NT2/D1 (cell line): ENCODE data around the gene TMEM191B.
"Not testable (repeated sequence)": the region's sequence is repeated elsewhere in the genome, so short reads cannot be mapped to it uniquely, and the experiment has no call there.

Experiments used
- YY1 ChIP-seq: IDR thresholded peaks from 2 replicates; pipeline ENCODE4 v1.6.1; 2011; ENCODE audit not compliant: insufficient read length, insufficient read depth
- ZNF274 ChIP-seq: IDR thresholded peaks from 2 replicates; pipeline ENCODE4 v1.6.1; 2011; ENCODE audit warnings: mild to moderate bottlenecking, low read depth, low read length

DNA sequence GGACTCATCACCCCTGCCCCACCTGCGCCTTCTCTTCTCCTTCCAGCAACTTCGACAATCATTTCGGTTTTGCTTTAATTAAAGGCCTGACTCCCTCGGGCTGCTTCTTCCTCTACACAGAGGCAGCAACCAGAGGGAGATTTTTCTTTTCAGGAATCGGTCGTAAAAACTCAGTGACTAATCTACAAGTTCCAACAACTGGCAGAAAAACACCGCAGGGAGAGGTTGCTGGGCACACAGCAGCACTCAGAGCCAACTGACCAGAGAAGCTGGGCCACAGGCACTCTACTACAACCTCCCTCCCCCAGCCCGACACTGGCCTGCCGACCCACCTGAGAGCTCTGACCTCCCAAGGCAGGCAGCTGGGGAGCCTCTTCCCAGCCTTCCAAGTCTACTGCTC lies 48.1 kb downstream of the TMEM191B start:
- not testable (repeated sequence) for TF ChIP-seq YY1, ZNF274
